ENCODE results near the gene ALDH8A1.

The ALDH8A1 gene

DNA sequence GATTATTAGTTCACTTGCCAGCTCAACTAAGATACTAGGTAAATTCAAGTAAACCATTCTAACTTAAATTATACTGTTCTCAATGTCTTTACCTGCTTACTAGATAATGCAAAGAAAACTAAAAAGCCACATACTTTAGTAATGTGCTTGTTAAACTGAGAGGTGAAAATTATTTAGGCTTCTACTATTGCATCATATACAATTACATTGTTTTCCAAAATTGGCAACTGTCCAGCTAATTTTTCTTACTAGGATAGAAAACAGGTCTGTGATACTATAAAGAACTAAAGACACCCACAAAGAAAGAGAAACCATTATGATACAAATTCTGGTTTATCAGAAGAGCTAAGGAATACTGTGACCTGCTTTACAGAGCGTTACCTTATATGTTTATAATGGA is 45.6 kb upstream of the ALDH8A1 start:
- H3K27ac ChIP-seq (replicated peaks) = no peak overlapping the region
- no peaks in the 10 kb centered on the region for H3K27me3 ChIP-seq (ENCODE audit: insufficient read depth, poor library complexity, severe bottlenecking)
- DNase-seq (ENCODE audit: low read depth in 1 of 2, low spot score in 1 of 2) = no peak

DNA sequence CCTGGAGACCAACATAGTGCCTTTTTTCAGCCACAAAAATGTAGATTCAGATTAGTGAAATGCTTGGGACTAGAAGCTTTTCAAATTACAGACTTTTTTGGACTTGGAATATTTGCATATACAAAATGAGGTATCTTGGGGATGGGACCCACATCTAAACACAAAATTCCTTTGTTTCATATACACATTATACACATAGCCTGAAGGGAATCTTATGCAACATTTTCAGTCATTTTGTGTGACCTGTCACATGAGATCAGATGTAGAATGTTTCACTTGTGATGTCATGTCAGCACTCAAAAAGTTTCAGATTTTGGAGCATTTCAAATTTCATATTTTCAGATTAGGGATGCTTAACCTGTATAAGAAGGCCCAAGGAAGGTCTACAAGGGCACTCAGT is 44.5 kb upstream of the ALDH8A1 start:
- H3K27ac ChIP-seq (replicated peaks) = no peak overlapping the region
- DNase-seq (ENCODE audit: low read depth in 1 of 2, low spot score in 1 of 2) = no peak
- TF ChIP-seq, protein P1, sequence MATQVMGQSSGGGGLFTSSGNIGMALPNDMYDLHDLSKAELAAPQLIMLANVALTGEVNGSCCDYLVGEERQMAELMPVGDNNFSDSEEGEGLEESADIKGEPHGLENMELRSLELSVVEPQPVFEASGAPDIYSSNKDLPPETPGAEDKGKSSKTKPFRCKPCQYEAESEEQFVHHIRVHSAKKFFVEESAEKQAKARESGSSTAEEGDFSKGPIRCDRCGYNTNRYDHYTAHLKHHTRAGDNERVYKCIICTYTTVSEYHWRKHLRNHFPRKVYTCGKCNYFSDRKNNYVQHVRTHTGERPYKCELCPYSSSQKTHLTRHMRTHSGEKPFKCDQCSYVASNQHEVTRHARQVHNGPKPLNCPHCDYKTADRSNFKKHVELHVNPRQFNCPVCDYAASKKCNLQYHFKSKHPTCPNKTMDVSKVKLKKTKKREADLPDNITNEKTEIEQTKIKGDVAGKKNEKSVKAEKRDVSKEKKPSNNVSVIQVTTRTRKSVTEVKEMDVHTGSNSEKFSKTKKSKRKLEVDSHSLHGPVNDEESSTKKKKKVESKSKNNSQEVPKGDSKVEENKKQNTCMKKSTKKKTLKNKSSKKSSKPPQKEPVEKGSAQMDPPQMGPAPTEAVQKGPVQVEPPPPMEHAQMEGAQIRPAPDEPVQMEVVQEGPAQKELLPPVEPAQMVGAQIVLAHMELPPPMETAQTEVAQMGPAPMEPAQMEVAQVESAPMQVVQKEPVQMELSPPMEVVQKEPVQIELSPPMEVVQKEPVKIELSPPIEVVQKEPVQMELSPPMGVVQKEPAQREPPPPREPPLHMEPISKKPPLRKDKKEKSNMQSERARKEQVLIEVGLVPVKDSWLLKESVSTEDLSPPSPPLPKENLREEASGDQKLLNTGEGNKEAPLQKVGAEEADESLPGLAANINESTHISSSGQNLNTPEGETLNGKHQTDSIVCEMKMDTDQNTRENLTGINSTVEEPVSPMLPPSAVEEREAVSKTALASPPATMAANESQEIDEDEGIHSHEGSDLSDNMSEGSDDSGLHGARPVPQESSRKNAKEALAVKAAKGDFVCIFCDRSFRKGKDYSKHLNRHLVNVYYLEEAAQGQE (IDR thresholded peaks at IDR 0.05; ENCODE audit: insufficient replicate concordance, low read depth) = no peak
- TF ChIP-seq POLR2AphosphoS5 (IDR thresholded peaks at IDR 0.05; ENCODE audit: low read depth) (no peak), GABPA (IDR thresholded peaks at IDR 0.05; ENCODE audit: low read depth) (no peak), SPI1 (IDR thresholded peaks at IDR 0.05; ENCODE audit: borderline replicate concordance, low read depth) (no peak)
- TF ChIP-seq, protein P2, sequence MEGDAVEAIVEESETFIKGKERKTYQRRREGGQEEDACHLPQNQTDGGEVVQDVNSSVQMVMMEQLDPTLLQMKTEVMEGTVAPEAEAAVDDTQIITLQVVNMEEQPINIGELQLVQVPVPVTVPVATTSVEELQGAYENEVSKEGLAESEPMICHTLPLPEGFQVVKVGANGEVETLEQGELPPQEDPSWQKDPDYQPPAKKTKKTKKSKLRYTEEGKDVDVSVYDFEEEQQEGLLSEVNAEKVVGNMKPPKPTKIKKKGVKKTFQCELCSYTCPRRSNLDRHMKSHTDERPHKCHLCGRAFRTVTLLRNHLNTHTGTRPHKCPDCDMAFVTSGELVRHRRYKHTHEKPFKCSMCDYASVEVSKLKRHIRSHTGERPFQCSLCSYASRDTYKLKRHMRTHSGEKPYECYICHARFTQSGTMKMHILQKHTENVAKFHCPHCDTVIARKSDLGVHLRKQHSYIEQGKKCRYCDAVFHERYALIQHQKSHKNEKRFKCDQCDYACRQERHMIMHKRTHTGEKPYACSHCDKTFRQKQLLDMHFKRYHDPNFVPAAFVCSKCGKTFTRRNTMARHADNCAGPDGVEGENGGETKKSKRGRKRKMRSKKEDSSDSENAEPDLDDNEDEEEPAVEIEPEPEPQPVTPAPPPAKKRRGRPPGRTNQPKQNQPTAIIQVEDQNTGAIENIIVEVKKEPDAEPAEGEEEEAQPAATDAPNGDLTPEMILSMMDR (IDR thresholded peaks at IDR 0.05; ENCODE audit: insufficient read depth, low read length) = no peak
- H3K4me3 ChIP-seq (replicated peaks; ENCODE audit: insufficient read depth, low read length) = no peak overlapping the region
- H3K27me3 ChIP-seq (ENCODE audit: insufficient read depth, poor library complexity, severe bottlenecking) = no peaks in the 10 kb centered on the region

More for the DNA sequence above, 45.6 kb upstream of the ALDH8A1 start:
- TF ChIP-seq GABPA (IDR thresholded peaks at IDR 0.05; ENCODE audit: low read depth) (no peak), SPI1 (IDR thresholded peaks at IDR 0.05; ENCODE audit: borderline replicate concordance, low read depth) (no peak), POLR2AphosphoS5 (IDR thresholded peaks at IDR 0.05; ENCODE audit: low read depth) (no peak)
- TF ChIP-seq, protein P1 (IDR thresholded peaks at IDR 0.05; ENCODE audit: insufficient replicate concordance, low read depth) = no peak
- TF ChIP-seq, protein P2 (IDR thresholded peaks at IDR 0.05; ENCODE audit: insufficient read depth, low read length) = no peak
- no peak overlapping the region for H3K4me3 ChIP-seq (replicated peaks; ENCODE audit: insufficient read depth, low read length)

DNA sequence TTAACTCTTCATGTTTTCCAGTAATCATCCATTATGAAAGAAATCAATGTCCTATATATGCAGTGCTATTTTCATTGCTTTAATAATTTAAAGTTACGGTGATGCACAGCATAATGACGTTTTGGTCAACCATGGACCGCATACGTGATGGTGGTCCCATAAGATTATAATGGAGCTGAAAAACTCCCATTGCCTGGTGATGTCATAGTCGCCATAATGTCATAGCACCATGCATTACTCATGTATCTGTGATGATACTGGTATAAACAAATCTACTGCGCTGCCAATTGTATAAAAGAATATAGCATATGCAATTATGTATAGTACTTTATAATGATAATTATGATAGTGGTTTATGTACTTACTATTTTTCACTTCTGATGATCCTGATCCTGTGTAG is 42.3 kb upstream of the ALDH8A1 start:
- Histone ChIP-seq H3K27me3 (ENCODE audit: insufficient read depth, poor library complexity, severe bottlenecking) (no peaks in the 10 kb centered on the region), H3K27ac (replicated peaks) (no peak overlapping the region), H3K4me3 (replicated peaks; ENCODE audit: insufficient read depth, low read length) (no peak overlapping the region)
- no peak for DNase-seq (ENCODE audit: low read depth in 1 of 2, low spot score in 1 of 2)
- no peak for TF ChIP-seq GABPA (IDR thresholded peaks at IDR 0.05; ENCODE audit: low read depth)
- TF ChIP-seq, protein P2 (IDR thresholded peaks at IDR 0.05; ENCODE audit: insufficient read depth, low read length) = no peak
- no peak for TF ChIP-seq POLR2AphosphoS5 (IDR thresholded peaks at IDR 0.05; ENCODE audit: low read depth)
- TF ChIP-seq, protein P1 (IDR thresholded peaks at IDR 0.05; ENCODE audit: insufficient replicate concordance, low read depth) = no peak
- no peak for TF ChIP-seq SPI1 (IDR thresholded peaks at IDR 0.05; ENCODE audit: borderline replicate concordance, low read depth)

All from HL-60 (cell line).